Endodermal cell (in vitro differentiated cells): ENCODE measurements around the gene TSC2. TPM values are rescaled to one million over a fixed set of nuclear protein-coding genes. Genes with fewer than 3 reads are reported as not detected.
A peak's percentile ranks its signal among the peaks of the same experiment; 100 is the strongest.

Source experiments
- DNase-seq: peaks from one replicate; pipeline ENCODE4 v3.0.0-alpha.2; 2017
- H3K27ac ChIP-seq: 2 replicates; pipeline ENCODE4 v1.5.1; 2013; ENCODE audit warnings: mild to moderate bottlenecking, low read depth, low read length, moderate library complexity
- H3K27me3 ChIP-seq: 2 replicates; pipeline ENCODE4 v1.6.1; 2013; ENCODE audit warnings: mild to moderate bottlenecking, low read length, moderate library complexity; ENCODE audit not compliant: insufficient read depth, control insufficient read depth, poor library complexity, severe bottlenecking
- H3K36me3 ChIP-seq: 2 replicates; pipeline ENCODE4 v1.7.0; 2013; ENCODE audit warnings: mild to moderate bottlenecking, low read length, moderate library complexity; ENCODE audit not compliant: control insufficient read depth, insufficient read depth
- H3K4me1 ChIP-seq: one replicate; pipeline ENCODE4 v1.7.0; 2013; ENCODE audit warnings: low read length; ENCODE audit not compliant: control insufficient read depth, insufficient read depth
- H3K4me3 ChIP-seq: 2 replicates; pipeline ENCODE4 v1.5.1; 2013; ENCODE audit warnings: mild to moderate bottlenecking, low read length, moderate library complexity
- H3K9ac ChIP-seq: 2 replicates; pipeline ENCODE4 v1.6.1; 2013; ENCODE audit warnings: mild to moderate bottlenecking, low read length, moderate library complexity; ENCODE audit not compliant: poor library complexity, severe bottlenecking; ENCODE audit errors: extremely low read depth
- H3K9me3 ChIP-seq: 2 replicates; pipeline ENCODE4 v1.6.1; 2013; ENCODE audit warnings: mild to moderate bottlenecking, low read length, moderate library complexity; ENCODE audit not compliant: control insufficient read depth
- H3K27ac Mint-ChIP-seq: 2 replicates; pipeline ENCODE4 v1.8.0; 2020; ENCODE audit warnings: mixed read lengths
- H3K27me3 Mint-ChIP-seq: 2 replicates; pipeline ENCODE4 v1.8.0; 2021; ENCODE audit warnings: mild to moderate bottlenecking, mixed read lengths; ENCODE audit not compliant: insufficient read depth
- H3K36me3 Mint-ChIP-seq: 2 replicates; pipeline ENCODE4 v1.8.0; 2020; ENCODE audit warnings: low read depth, mixed read lengths
- H3K4me1 Mint-ChIP-seq: 2 replicates; pipeline ENCODE4 v1.8.0; 2020; ENCODE audit warnings: mixed read lengths
- H3K4me3 Mint-ChIP-seq: 2 replicates; pipeline ENCODE4 v1.8.0; 2020; ENCODE audit warnings: mild to moderate bottlenecking, moderate library complexity, mixed read lengths
- H3K9me3 Mint-ChIP-seq: 2 replicates; pipeline ENCODE4 v1.8.0; 2020; ENCODE audit warnings: mild to moderate bottlenecking, mixed read lengths
- CTCF ChIP-seq: fragments of 200-600 bp; sonication (generic); conservative IDR thresholded peaks from 2 replicates; pipeline ENCODE4 v1.5.0; 2021; ENCODE audit warnings: antibody characterized with exemption, mild to moderate bottlenecking
- WGBS, 2 experiments: methylation state at CpG; one replicate each; pipeline versions ENCODE4 v1.1.5 to v1.1.7; 2013; ENCODE audit warnings: missing lambda C conversion rate in 2 of 2, mixed read lengths in 1 of 2; ENCODE audit not compliant: insufficient coverage in 1 of 2, insufficient read length in 1 of 2; 5-methylcytosine and 5-hydroxymethylcytosine counted together
- total RNA-seq, 2 donors: library from RNA; stranded (reverse); fragmentation: NEBNext Ultra II Directional in 1 of 2; extraction: Animal tissue kit (Norgen Biotek cat#: 25700) in 1 of 2; gene quantifications; 2 replicates in 1 of 2; 3 replicates in 1 of 2; pipeline ENCODE4 v1.2.1, GENCODE V29; 2021

TSC2 gene
- total RNA-seq, 2 donors from 2014 or later: 166 to 192 TPM

GRCh38 chr16:2003827-2004641 is 43.8 kb upstream of the TSC2 start:
- Mint-ChIP-seq H3K4me3 (no peak overlapping the region), H3K36me3 (peaks cover 23% of the 10 kb centered on the region), H3K27me3 (no peaks in the 10 kb centered on the region), H3K9me3 (no peaks in the 10 kb centered on the region), H3K4me1 (peaks cover 19% of the 10 kb centered on the region), H3K27ac (no peak overlapping the region)
- Histone ChIP-seq H3K9me3 (no peaks in the 10 kb centered on the region), H3K4me1 (peaks cover 23% of the 10 kb centered on the region), H3K27me3 (no peaks in the 10 kb centered on the region), H3K36me3 (peaks cover 39% of the 10 kb centered on the region), H3K4me3 (no peak overlapping the region), H3K9ac (no peak overlapping the region), H3K27ac (peak overlapping the region; percentile 87)
- peak; percentile 98 for TF ChIP-seq CTCF
- 40 to 46% methylated on average over 28 to 36 of the region's 36 CpGs for WGBS, 2 experiments
- DNase-seq: peak; percentile 99

- Mint-ChIP-seq H3K27ac (peak overlapping the region; percentile 13), H3K4me3 (no peak overlapping the region), H3K4me1 (peaks cover 19% of the 10 kb centered on the region), H3K27me3 (no peaks in the 10 kb centered on the region), H3K9me3 (no peaks in the 10 kb centered on the region), H3K36me3 (peaks cover 23% of the 10 kb centered on the region)
- DNase-seq: no peak
- Histone ChIP-seq H3K9ac (no peak overlapping the region), H3K4me1 (peaks cover 23% of the 10 kb centered on the region), H3K27ac (no peak overlapping the region), H3K4me3 (no peak overlapping the region), H3K36me3 (peaks cover 39% of the 10 kb centered on the region), H3K27me3 (no peaks in the 10 kb centered on the region), H3K9me3 (no peaks in the 10 kb centered on the region)
- no peak for TF ChIP-seq CTCF
- 90% methylated on average over 21 to 34 of the region's 34 CpGs for WGBS, 2 experiments
These were observed 42.8 kb upstream of the TSC2 start for GRCh38 chr16:2004795-2005517.

GRCh38 chr16:2005646-2006045 is 42.1 kb upstream of the TSC2 start:
- peak; percentile 50 for TF ChIP-seq CTCF
- H3K4me3 ChIP-seq: no peak overlapping the region
- H3K36me3 ChIP-seq: peaks cover 39% of the 10 kb centered on the region
- no peak overlapping the region for H3K9ac ChIP-seq
- no peak overlapping the region for H3K27ac ChIP-seq
- H3K9me3 ChIP-seq: no peaks in the 10 kb centered on the region
- H3K4me1 Mint-ChIP-seq: peaks cover 23% of the 10 kb centered on the region
- H3K27me3 Mint-ChIP-seq: no peaks in the 10 kb centered on the region
- no peak overlapping the region for H3K4me3 Mint-ChIP-seq
- DNase-seq: peak; percentile 74
- no peaks in the 10 kb centered on the region for H3K27me3 ChIP-seq
- no peaks in the 10 kb centered on the region for H3K9me3 Mint-ChIP-seq
- H3K27ac Mint-ChIP-seq: no peak overlapping the region
- H3K4me1 ChIP-seq: peaks cover 27% of the 10 kb centered on the region
- H3K36me3 Mint-ChIP-seq: peaks cover 21% of the 10 kb centered on the region
- 89 to 93% methylated on average over 20 to 21 of the region's 21 CpGs for WGBS, 2 experiments
